Progenitor cell of endocrine pancreas (in vitro differentiated cells): ENCODE measurements around the gene USP5. TPM values are rescaled to one million over a fixed set of nuclear protein-coding genes. Genes with fewer than 3 reads are reported as not detected.
"Not testable (repeated sequence)": the region's sequence is repeated elsewhere in the genome, so short reads cannot be mapped to it uniquely, and the experiment has no call there.

Source experiments
- DNase-seq: peaks from one replicate; pipeline ENCODE4 v3.0.0; 2021; ENCODE audit warnings: low spot score; ENCODE audit not compliant: unreplicated experiment
- H3K27ac Mint-ChIP-seq: 2 replicates; pipeline ENCODE4 v1.8.0; 2021; ENCODE audit warnings: mild to moderate bottlenecking, moderate library complexity, mixed read lengths
- H3K27me3 Mint-ChIP-seq: 2 replicates; pipeline ENCODE4 v1.8.0; 2021; ENCODE audit warnings: mixed read lengths
- H3K36me3 Mint-ChIP-seq: 2 replicates; pipeline ENCODE4 v1.8.0; 2022; ENCODE audit warnings: mixed read lengths; ENCODE audit not compliant: insufficient read depth
- H3K4me1 Mint-ChIP-seq: 2 replicates; pipeline ENCODE4 v1.8.0; 2021; ENCODE audit warnings: low read depth, mixed read lengths
- H3K4me3 Mint-ChIP-seq: 2 replicates; pipeline ENCODE4 v1.8.0; 2021; ENCODE audit warnings: low read depth, mild to moderate bottlenecking, moderate library complexity, mixed read lengths
- H3K9me3 Mint-ChIP-seq: 2 replicates; pipeline ENCODE4 v1.8.0; 2021; ENCODE audit warnings: low read depth, mixed read lengths
- CTCF ChIP-seq: fragments of 200-600 bp; sonication (generic); IDR thresholded peaks from one replicate; pipeline ENCODE4 v1.5.0; 2021; ENCODE audit warnings: antibody characterized with exemption, mild to moderate bottlenecking; ENCODE audit not compliant: unreplicated experiment
- total RNA-seq: library from RNA; stranded (reverse); gene quantifications from 2 replicates; pipeline ENCODE4 v1.2.1, GENCODE V29; 2021

USP5 gene
- total RNA-seq, 1 donor from 2014 or later: 185 TPM

- peak overlapping the region; percentile 9 for H3K27ac Mint-ChIP-seq
- no peak for TF ChIP-seq CTCF
- no peaks in the 10 kb centered on the region for H3K9me3 Mint-ChIP-seq
- no peaks in the 10 kb centered on the region for H3K4me1 Mint-ChIP-seq
- no peak for DNase-seq
- H3K4me3 Mint-ChIP-seq: no peak overlapping the region
- H3K27me3 Mint-ChIP-seq: peaks cover 6% of the 10 kb centered on the region
- peaks cover 48% of the 10 kb centered on the region for H3K36me3 Mint-ChIP-seq
These were observed 9.0 kb downstream of the USP5 start for GRCh38 chr12:6860942-6861341.

DNA sequence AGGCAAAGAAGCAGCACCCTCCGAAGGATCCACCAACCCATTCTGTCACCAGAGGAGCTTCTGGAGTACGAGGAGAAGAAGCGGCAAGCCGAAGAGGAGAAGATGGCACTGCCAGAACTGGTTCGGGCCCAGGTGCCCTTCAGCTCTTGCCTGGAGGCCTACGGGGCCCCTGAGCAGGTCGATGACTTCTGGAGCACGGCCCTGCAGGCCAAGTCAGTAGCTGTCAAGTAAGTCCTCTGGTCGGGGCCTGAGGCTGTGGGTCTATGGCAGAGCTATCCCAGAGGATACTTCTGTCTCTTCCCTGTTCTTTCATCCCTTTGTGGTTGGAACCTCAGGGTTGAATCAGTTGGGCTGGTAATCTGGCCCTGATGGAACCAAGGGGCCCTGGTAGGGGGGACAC is 9.4 kb downstream of the USP5 start:
- no peaks in the 10 kb centered on the region for H3K4me1 Mint-ChIP-seq
- peaks cover 7% of the 10 kb centered on the region for H3K27me3 Mint-ChIP-seq
- no peak for DNase-seq
- peaks cover 50% of the 10 kb centered on the region for H3K36me3 Mint-ChIP-seq
- no peaks in the 10 kb centered on the region for H3K9me3 Mint-ChIP-seq
- no peak for TF ChIP-seq CTCF
- H3K4me3 Mint-ChIP-seq: no peak overlapping the region
- no peak overlapping the region for H3K27ac Mint-ChIP-seq

DNA sequence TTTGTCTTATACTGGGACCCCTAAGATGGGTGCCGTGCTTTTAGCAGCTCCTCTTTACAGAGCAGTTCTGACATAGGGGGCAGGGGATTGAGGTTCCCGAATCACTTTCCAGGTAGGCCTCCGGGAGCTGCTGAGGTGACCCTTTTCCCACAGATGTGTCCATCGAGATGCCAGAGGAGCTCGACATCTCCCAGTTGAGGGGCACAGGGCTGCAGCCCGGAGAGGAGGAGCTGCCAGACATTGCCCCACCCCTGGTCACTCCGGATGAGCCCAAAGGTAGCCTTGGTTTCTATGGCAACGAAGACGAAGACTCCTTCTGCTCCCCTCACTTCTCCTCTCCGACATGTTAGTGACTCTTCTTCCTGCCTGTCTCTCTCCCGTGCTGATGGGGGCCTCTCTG is 11.1 kb downstream of the USP5 start:
- Mint-ChIP-seq H3K4me3 (no peak overlapping the region), H3K4me1 (peaks cover 2% of the 10 kb centered on the region), H3K36me3 (peaks cover 42% of the 10 kb centered on the region), H3K27me3 (peaks cover 10% of the 10 kb centered on the region), H3K27ac (no peak overlapping the region), H3K9me3 (no peaks in the 10 kb centered on the region)
- no peak for TF ChIP-seq CTCF
- DNase-seq: no peak

GRCh38 chr12:6863586-6864321 is 11.8 kb downstream of the USP5 start:
- Mint-ChIP-seq H3K9me3 (no peaks in the 10 kb centered on the region), H3K27me3 (peaks cover 10% of the 10 kb centered on the region), H3K4me3 (no peak overlapping the region), H3K27ac (no peak overlapping the region), H3K36me3 (peaks cover 40% of the 10 kb centered on the region), H3K4me1 (peaks cover 10% of the 10 kb centered on the region)
- no peak for DNase-seq
- no peak for TF ChIP-seq CTCF

DNA sequence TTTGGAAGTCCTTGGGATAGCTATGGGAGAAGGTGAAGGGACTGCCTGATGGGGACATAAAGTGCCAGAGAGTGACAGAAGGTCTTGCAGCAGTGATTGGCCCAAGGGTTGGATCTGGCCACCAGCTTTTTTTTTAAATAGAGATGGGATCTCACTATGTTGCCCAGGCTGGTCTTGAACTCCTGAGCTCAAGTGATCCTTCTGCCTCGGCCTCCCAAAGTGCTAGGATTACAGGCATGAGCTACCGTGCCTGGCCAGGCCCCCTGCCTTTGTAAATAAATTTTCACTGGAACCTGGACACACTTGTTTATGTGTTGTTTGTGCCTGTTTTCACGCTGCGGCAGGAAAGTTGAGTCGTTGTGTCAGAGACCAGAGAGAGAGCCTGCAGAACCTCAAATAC is 13.4 kb downstream of the USP5 start:
- H3K4me3 Mint-ChIP-seq: peak overlapping the region; percentile 24

More for the DNA sequence above, 13.4 kb downstream of the USP5 start:
- peaks cover 18% of the 10 kb centered on the region for H3K4me1 Mint-ChIP-seq
- H3K36me3 Mint-ChIP-seq: peaks cover 44% of the 10 kb centered on the region
- H3K27ac Mint-ChIP-seq, H3K9me3 Mint-ChIP-seq, DNase-seq: not testable (repeated sequence)
- peaks cover 10% of the 10 kb centered on the region for H3K27me3 Mint-ChIP-seq
